Measurements from ENCODE around the gene SLC25A4.

DNA sequence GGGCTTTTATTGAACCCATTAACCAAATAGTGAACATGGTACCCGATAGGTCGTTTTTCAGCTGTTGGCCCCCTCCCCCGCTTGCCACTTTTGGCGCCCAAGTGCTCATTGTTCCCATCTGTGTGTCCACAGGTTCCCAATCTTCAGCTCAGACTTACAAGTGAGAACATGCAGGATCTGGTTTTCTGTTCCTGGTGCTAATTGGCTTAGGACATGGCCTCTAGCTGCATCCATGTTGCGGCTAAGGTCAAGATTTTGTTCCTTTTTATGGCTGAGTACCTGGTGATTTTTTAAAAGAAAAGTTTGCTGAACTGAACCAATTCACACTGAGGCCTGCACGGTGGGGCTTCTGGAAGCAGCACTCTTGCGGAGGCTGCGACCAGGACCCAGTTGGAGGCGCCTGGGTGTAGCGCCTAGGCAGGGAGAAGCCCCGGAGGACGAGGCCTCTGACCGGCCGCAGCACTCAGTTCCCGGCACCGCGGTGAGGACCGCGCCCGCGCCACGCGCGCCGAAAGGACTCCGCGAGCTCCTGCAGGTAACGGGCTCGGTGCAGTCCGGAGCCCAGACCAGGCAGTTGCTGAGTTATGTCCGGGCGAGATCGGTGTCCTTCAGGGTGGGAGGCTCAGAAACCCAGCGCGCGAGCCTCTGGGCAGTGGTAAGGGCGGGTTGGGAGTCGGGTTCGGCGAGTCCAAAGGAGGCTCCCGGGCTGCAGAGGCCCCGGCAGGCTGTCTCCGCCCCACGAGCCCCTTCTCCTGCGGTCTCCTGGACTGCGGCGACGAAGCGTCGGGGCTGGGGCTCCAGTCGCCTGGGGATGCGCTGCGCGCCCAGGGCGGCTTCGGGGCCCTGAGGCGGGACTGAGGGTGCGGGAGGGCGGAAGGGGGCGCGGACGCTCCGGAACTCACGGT lies 15.8 kb upstream of the SLC25A4 start:
- TF ChIP-seq, protein P1, sequence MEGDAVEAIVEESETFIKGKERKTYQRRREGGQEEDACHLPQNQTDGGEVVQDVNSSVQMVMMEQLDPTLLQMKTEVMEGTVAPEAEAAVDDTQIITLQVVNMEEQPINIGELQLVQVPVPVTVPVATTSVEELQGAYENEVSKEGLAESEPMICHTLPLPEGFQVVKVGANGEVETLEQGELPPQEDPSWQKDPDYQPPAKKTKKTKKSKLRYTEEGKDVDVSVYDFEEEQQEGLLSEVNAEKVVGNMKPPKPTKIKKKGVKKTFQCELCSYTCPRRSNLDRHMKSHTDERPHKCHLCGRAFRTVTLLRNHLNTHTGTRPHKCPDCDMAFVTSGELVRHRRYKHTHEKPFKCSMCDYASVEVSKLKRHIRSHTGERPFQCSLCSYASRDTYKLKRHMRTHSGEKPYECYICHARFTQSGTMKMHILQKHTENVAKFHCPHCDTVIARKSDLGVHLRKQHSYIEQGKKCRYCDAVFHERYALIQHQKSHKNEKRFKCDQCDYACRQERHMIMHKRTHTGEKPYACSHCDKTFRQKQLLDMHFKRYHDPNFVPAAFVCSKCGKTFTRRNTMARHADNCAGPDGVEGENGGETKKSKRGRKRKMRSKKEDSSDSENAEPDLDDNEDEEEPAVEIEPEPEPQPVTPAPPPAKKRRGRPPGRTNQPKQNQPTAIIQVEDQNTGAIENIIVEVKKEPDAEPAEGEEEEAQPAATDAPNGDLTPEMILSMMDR (conservative IDR thresholded peaks at IDR 0.05; ENCODE audit: low read depth, low read length), result no peak
- TF ChIP-seq EZH2 (IDR thresholded peaks at IDR 0.05; ENCODE audit: borderline replicate concordance, low read depth, low read length, poor library complexity, severe bottlenecking), result no peak

All from A673 (cell line).